ENCODE measurements around the gene DDX50. TPM values are rescaled to one million over a fixed set of nuclear protein-coding genes. Genes with fewer than 3 reads are reported as not detected.

The DDX50 gene
- total and polyA plus RNA-seq, 7 donors = 18.6 to 27.5 (median 22.6) TPM

Other genes starting within 250 kb of the DDX50 start
- gene CCAR1, start 180.1 kb upstream of the DDX50 start, total RNA-seq = 10 to 100 TPM; 24.1 to 52.8 (median 34.0) TPM
- gene CCAR1, start 180.1 kb upstream of the DDX50 start, polyA plus RNA-seq = 10 to 100 TPM; 22.1 to 44.6 (median 26.7) TPM
- gene STOX1, start 73.8 kb upstream of the DDX50 start, total RNA-seq = 1 to 10 TPM in 2 of 4 donors, under 1 TPM in 2; 0.30 to 2.4 (median 1.2) TPM
- 1 to 10 TPM in 1 of 3 donors, under 1 TPM in 2; 0.14 to 1.1 (median 0.49) TPM for gene STOX1, start 73.8 kb upstream of the DDX50 start, polyA plus RNA-seq
- gene DDX21, start 54.9 kb downstream of the DDX50 start, total RNA-seq = 100 to 1,000 TPM in 1 of 4 donors, 10 to 100 TPM in 3; 30.8 to 120 (median 85.4) TPM
- 10 to 100 TPM; 31.6 to 90.6 (median 54.5) TPM for gene DDX21, start 54.9 kb downstream of the DDX50 start, polyA plus RNA-seq
- 10 to 100 TPM; 23.2 to 36.9 (median 32.1) TPM for gene KIFBP, start 87.5 kb downstream of the DDX50 start, total RNA-seq
- 10 to 100 TPM in 2 of 3 donors, 1 to 10 TPM in 1; 7.9 to 24.0 (median 17.9) TPM for gene KIFBP, start 87.5 kb downstream of the DDX50 start, polyA plus RNA-seq
- gene SRGN, start 186.8 kb downstream of the DDX50 start, total RNA-seq = 10 to 100 TPM; 27.8 to 43.4 (median 30.5) TPM
- gene SRGN, start 186.8 kb downstream of the DDX50 start, polyA plus RNA-seq = 10 to 100 TPM; 30.2 to 54.0 (median 33.2) TPM
- 10 to 100 TPM; 25.2 to 41.1 (median 39.2) TPM for gene VPS26A, start 222.9 kb downstream of the DDX50 start, total RNA-seq
- 10 to 100 TPM; 23.4 to 62.8 (median 36.5) TPM for gene VPS26A, start 222.9 kb downstream of the DDX50 start, polyA plus RNA-seq

Measured in psoas muscle (tissue), 7 donors.